H9 (cell line): ENCODE results near the gene HAPLN2. TPM values are rescaled to one million over a fixed set of nuclear protein-coding genes. Genes with fewer than 3 reads are reported as not detected.
A peak's percentile ranks its signal among the peaks of the same experiment; 100 is the strongest.

Experiments used
- DNase-seq: peaks from one replicate; pipeline ENCODE4 v3.0.0-alpha.2; 2017
- H2AFZ ChIP-seq: one replicate; pipeline ENCODE4 v1.6.1; 2013; ENCODE audit warnings: mild to moderate bottlenecking, low read length, control low read depth, moderate library complexity
- H2AK5ac ChIP-seq: 2 replicates; pipeline ENCODE4 v1.6.1; 2013; ENCODE audit warnings: low read length, control low read depth, mixed read lengths; ENCODE audit not compliant: insufficient read length
- H2BK120ac ChIP-seq: one replicate; pipeline ENCODE4 v1.6.1; 2013; ENCODE audit warnings: low read depth, mild to moderate bottlenecking, low read length, control low read depth, inconsistent platforms; ENCODE audit not compliant: poor library complexity, severe bottlenecking
- H2BK12ac ChIP-seq: 2 replicates; pipeline ENCODE4 v1.6.1; 2013; ENCODE audit warnings: low read length, control low read depth, mixed read lengths, low read depth; ENCODE audit not compliant: insufficient read length
- H2BK15ac ChIP-seq: 2 replicates; pipeline ENCODE4 v1.6.1; 2013; ENCODE audit warnings: low read depth, low read length, control low read depth
- H2BK20ac ChIP-seq: one replicate; pipeline ENCODE4 v1.6.1; 2013; ENCODE audit warnings: low read depth, mild to moderate bottlenecking, low read length, control low read depth, inconsistent platforms; ENCODE audit not compliant: poor library complexity, severe bottlenecking
- H2BK5ac ChIP-seq: 2 replicates; pipeline ENCODE4 v1.6.1; 2013; ENCODE audit warnings: low read length, control low read depth, mixed read lengths; ENCODE audit not compliant: insufficient read length
- H3K14ac ChIP-seq: 2 replicates; pipeline ENCODE4 v1.6.1; 2013; ENCODE audit warnings: low read length, control low read depth; ENCODE audit not compliant: insufficient read depth
- H3K18ac ChIP-seq: 2 replicates; pipeline ENCODE4 v1.6.1; 2013; ENCODE audit warnings: low read depth, mild to moderate bottlenecking, mixed read lengths, low read length, control low read depth; ENCODE audit not compliant: insufficient read length
- H3K23ac ChIP-seq: 2 replicates; pipeline ENCODE4 v1.6.1; 2013; ENCODE audit warnings: low read length, control low read depth, mixed read lengths, low read depth; ENCODE audit not compliant: insufficient read length
- H3K23me2 ChIP-seq: 2 replicates; pipeline ENCODE4 v1.6.1; 2013; ENCODE audit warnings: low read depth, mild to moderate bottlenecking, mixed read lengths, low read length, control low read depth; ENCODE audit not compliant: insufficient read length, poor library complexity, severe bottlenecking
- H3K27ac ChIP-seq: 2 replicates; pipeline ENCODE4 v1.5.1; 2013; ENCODE audit warnings: low read length, control low read depth, mixed read lengths, low read depth; ENCODE audit not compliant: insufficient read length
- H3K27me3 ChIP-seq: 2 replicates; pipeline ENCODE4 v1.6.1; 2013; ENCODE audit warnings: low read length, control low read depth, inconsistent platforms; ENCODE audit not compliant: insufficient read depth
- H3K4ac ChIP-seq: 2 replicates; pipeline ENCODE4 v1.6.1; 2013; ENCODE audit warnings: low read depth, mild to moderate bottlenecking, control low read depth, inconsistent platforms, low read length, moderate library complexity
- H3K4me1 ChIP-seq: 2 replicates; pipeline ENCODE4 v1.6.1; 2013; ENCODE audit warnings: low read length, control low read depth, inconsistent platforms; ENCODE audit not compliant: insufficient read depth
- H3K4me2 ChIP-seq: 2 replicates; pipeline ENCODE4 v1.6.1; 2013; ENCODE audit warnings: low read length, control low read depth, mixed read lengths; ENCODE audit not compliant: insufficient read length, insufficient read depth
- H3K56ac ChIP-seq: 2 replicates; pipeline ENCODE4 v1.6.1; 2013; ENCODE audit warnings: low read depth, mild to moderate bottlenecking, mixed read lengths, low read length, control low read depth; ENCODE audit not compliant: insufficient read length
- H3K79me1 ChIP-seq: 2 replicates; pipeline ENCODE4 v1.6.1; 2013; ENCODE audit warnings: low read depth, mild to moderate bottlenecking, moderate library complexity, low read length, control low read depth, inconsistent platforms; ENCODE audit not compliant: insufficient read depth, poor library complexity, severe bottlenecking
- H3K79me2 ChIP-seq: 2 replicates; pipeline ENCODE4 v1.6.1; 2013; ENCODE audit warnings: low read length, control low read depth, inconsistent platforms; ENCODE audit not compliant: insufficient read depth
- H3K9ac ChIP-seq: 2 replicates; pipeline ENCODE4 v1.6.1; 2013; ENCODE audit warnings: low read length, control low read depth, mixed read lengths; ENCODE audit not compliant: insufficient read length; ENCODE audit errors: extremely low read depth
- H3K9me3 ChIP-seq: one replicate; pipeline ENCODE4 v1.6.1; 2013; ENCODE audit warnings: low read depth, low read length, inconsistent platforms; ENCODE audit not compliant: control insufficient read depth
- H3T11ph ChIP-seq: one replicate; pipeline ENCODE4 v1.6.1; 2013; ENCODE audit warnings: mild to moderate bottlenecking, low read length, control low read depth, inconsistent platforms
- H4K20me1 ChIP-seq: one replicate; pipeline ENCODE4 v1.6.1; 2013; ENCODE audit not compliant: control insufficient read depth, insufficient read length, insufficient read depth
- H4K5ac ChIP-seq: 2 replicates; pipeline ENCODE4 v1.6.1; 2013; ENCODE audit warnings: low read depth, mild to moderate bottlenecking, mixed read lengths, low read length, control low read depth; ENCODE audit not compliant: insufficient read length
- H4K8ac ChIP-seq: replicated peaks from 2 replicates; pipeline ENCODE4 v1.6.1; 2013; ENCODE audit warnings: low read length, control low read depth, mixed read lengths, low read depth; ENCODE audit not compliant: insufficient read length
- H4K91ac ChIP-seq: 2 replicates; pipeline ENCODE4 v1.6.1; 2013; ENCODE audit warnings: low read depth, mild to moderate bottlenecking, moderate library complexity, mixed read lengths, low read length, control low read depth; ENCODE audit not compliant: insufficient read length
- H3K27ac Mint-ChIP-seq, 3 experiments: 2 replicates in 2 of 3; 3 replicates in 1 of 3; pipeline ENCODE4 v1.8.0; 2020 to 2021; ENCODE audit warnings: mixed read lengths in 3 of 3, mild to moderate bottlenecking in 1 of 3, moderate library complexity in 1 of 3
- H3K27me3 Mint-ChIP-seq: 2 replicates; pipeline ENCODE4 v1.8.0; 2021; ENCODE audit warnings: low read depth, mild to moderate bottlenecking, moderate library complexity, mixed read lengths
- H3K36me3 Mint-ChIP-seq, 3 experiments: 2 replicates in 2 of 3; 3 replicates in 1 of 3; pipeline ENCODE4 v1.8.0; 2020 to 2021; ENCODE audit warnings: low read depth in 3 of 3, mixed read lengths in 3 of 3; ENCODE audit not compliant: insufficient read depth in 1 of 3
- H3K4me1 Mint-ChIP-seq, 2 experiments: 2 replicates each; pipeline ENCODE4 v1.8.0; 2020; ENCODE audit warnings: mixed read lengths in 2 of 2
- H3K4me3 Mint-ChIP-seq, 2 experiments: 2 replicates in 1 of 2; 3 replicates in 1 of 2; pipeline ENCODE4 v1.8.0; 2020 to 2021; ENCODE audit warnings: mild to moderate bottlenecking in 2 of 2, mixed read lengths in 2 of 2, moderate library complexity in 1 of 2
- H3K9me3 Mint-ChIP-seq, 2 experiments: 2 replicates in 1 of 2; 3 replicates in 1 of 2; pipeline ENCODE4 v1.8.0; 2020; ENCODE audit warnings: mild to moderate bottlenecking in 2 of 2, mixed read lengths in 2 of 2, moderate library complexity in 1 of 2
- CTCF ChIP-seq: fragments of 200-600 bp; sonication (generic); conservative IDR thresholded peaks from 3 replicates; pipeline ENCODE4 v1.8.0; 2021; ENCODE audit warnings: antibody characterized with exemption, mild to moderate bottlenecking
- WGBS: extraction: QIAGEN DNeasy Blood & Tissue Kit; methylation state at CpG from one replicate; pipeline ENCODE4 v1.1.7; 2013; ENCODE audit warnings: missing lambda C conversion rate, low lambda C conversion rate, mixed read lengths; ENCODE audit not compliant: insufficient read length; ENCODE audit errors: extremely low coverage; 5-methylcytosine and 5-hydroxymethylcytosine counted together
- total RNA-seq: library from RNA; stranded (reverse); gene quantifications from 2 replicates; pipeline ENCODE4 v1.2.1, GENCODE V29; 2021

Gene HAPLN2
- total RNA-seq, 1 experiment from 2014 or later: 0.46 TPM

DNA sequence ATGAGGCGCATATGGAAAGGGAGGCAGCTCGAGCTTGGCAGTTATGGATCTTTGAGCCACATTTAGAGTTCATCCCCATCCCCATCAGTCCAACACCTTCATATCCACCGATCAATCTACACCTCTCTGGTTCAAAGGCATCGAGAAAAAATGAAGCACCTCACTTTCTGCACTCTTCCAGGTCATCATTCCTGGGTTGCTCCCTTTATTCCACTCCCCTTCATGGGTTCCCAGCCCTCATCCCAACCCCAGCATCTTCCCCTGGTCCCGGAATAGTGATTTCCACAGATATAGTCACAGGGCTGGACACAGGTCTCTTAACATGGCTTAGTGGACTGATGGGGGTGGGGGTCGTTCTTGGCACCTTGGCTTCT is 354 bp downstream of the HAPLN2 start:
- H3T11ph ChIP-seq: no peak overlapping the region
- Mint-ChIP-seq H3K4me3 (peak overlapping the region in 1 of 2 experiments; percentile 58; a peak in 2 of 5 replicates), H3K27me3 (peaks cover 67% of the 10 kb centered on the region), H3K9me3 (no peaks in the 10 kb centered on the region; a peak in 2 of 5 replicates), H3K27ac (no peak overlapping the region), H3K36me3 (no peaks in the 10 kb centered on the region), H3K4me1 (peaks cover 8 to 10% of the 10 kb centered on the region in 2 experiments)
- peaks cover 19% of the 10 kb centered on the region for H3K27me3 ChIP-seq
- H3K9me3 ChIP-seq: no peaks in the 10 kb centered on the region
- H3K27ac ChIP-seq: no peak overlapping the region
- H4K8ac ChIP-seq: no peak overlapping the region
- no peak overlapping the region for H2BK15ac ChIP-seq
- no peak overlapping the region for H3K23ac ChIP-seq
- H2BK20ac ChIP-seq: no peak overlapping the region
- no peak overlapping the region for H2BK12ac ChIP-seq
- no peak overlapping the region for H2BK5ac ChIP-seq
- no peak overlapping the region for H2AK5ac ChIP-seq
- H3K79me1 ChIP-seq: no peaks in the 10 kb centered on the region
- H3K18ac ChIP-seq: no peak overlapping the region
- no peaks in the 10 kb centered on the region for H4K20me1 ChIP-seq
- WGBS: no CpG with 5 or more reads among the region's 6 CpGs
- no peaks in the 10 kb centered on the region for H3K79me2 ChIP-seq
- H4K91ac ChIP-seq: no peak overlapping the region
- no peak overlapping the region for H3K56ac ChIP-seq
- no peak overlapping the region for H3K14ac ChIP-seq
- no peak overlapping the region for H3K9ac ChIP-seq
- no peak overlapping the region for H3K4ac ChIP-seq
- no peaks in the 10 kb centered on the region; the same call in 1 of the 2 replicates for H3K4me1 ChIP-seq
- DNase-seq: no peak
- H3K23me2 ChIP-seq: peaks cover 9% of the 10 kb centered on the region
- no peak overlapping the region for H2AFZ ChIP-seq
- no peak overlapping the region for H2BK120ac ChIP-seq
- no peak overlapping the region for H4K5ac ChIP-seq
- H3K4me2 ChIP-seq: peak overlapping the region; percentile 35
- no peak for TF ChIP-seq CTCF
